NCI-H1092 treated with DMSO at 0.1 percent for 48 hours (cell line): ENCODE data around the gene SERPINB8.

Experiments
- DNase-seq: peaks from one replicate; lab custom pipeline; 2025; lab: John Stamatoyannopoulos, UW

The SERPINB8 gene

DNA sequence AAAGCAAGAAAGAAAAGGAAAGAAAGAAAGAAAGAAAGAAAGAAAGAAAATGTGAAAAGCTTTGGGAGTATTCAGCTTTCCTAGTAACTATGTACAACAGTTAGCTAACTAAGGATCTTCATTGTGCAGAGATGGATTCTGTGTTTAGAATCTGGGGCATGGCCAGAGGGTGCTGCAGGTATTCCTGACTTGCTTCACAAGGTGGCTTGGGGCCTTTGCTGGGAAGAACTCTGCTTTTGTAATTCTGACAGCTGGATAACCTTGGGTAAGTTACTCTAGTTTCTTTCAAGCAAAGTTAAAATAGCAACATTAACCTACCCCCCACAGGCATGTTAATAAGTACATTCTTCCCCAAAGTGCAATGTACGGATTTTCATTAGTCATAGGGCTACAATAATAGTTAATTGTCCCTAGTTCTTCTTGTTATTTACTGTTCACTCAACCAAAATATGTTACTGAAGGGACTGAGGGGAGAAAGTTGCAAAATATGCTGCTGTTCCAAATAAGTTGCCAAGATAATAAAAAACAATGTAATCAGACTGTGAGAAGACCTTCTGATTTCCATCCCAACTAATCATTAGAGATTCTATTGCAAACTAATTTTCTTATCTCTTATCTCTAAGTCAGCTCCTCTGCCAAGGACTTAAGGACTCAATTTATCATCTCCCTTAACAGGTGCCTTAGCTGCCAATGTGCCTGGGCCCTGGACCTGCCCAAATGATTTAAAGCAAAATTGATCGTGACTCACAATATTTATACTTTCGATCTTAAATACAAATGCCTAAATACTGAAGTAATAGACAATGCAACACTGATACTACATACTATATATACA lies 50.3 kb downstream of the SERPINB8 start:
- DNase-seq = no peak

DNA sequence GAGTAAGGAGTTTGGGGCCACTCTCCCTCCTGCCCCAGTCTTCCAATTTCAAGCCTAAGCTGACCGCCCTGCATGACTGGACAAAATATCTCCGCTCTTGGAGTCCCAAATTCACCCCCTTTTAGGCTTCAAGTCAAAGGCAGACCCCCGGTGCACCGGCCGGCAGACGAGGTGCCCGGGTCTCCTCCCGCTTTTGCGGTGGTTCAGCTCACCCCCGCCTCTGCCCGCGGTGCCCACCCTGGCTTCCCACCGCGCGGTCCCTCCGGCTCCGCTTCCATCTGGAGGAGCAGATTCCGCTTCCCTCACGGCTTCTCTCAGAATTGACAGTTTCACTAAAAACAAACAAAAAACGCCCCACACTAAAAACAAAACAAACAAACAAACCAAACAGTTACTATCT lies 56.5 kb downstream of the SERPINB8 start:
- no peak for DNase-seq

DNA sequence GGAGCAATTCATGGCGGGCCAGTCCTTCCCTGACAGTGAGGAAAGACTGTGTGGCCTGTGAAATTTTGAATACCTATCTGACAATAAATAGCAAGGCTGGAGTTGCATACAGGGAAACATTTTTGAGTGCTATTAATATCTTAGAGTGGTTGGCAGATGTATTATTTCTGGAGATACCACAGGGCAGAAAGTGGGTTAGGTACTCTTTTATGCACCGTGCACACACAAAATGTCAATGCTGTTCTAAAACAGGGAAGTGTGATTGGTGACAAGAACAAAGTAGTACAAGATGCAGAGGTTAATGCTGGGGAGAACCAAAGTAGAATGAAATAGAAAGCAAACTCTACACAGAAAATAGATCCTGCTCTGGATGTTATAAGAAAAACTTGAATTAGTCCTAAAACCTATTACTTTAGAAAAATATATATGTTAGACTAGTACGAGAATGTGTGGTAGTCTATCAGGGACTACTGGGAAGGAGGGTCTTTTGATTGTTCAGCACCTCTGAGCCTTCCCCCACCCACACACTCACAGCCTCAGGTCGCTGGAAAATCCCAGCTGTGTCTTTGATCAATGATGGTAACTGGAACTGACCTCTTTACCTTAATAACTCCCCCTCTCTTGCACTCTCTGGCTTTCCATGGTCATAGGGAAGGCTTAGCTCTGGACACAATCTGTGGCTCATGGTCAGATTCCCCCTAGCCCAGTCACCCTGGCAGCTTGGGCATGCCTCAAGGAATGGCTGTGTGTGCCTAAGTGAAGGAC lies 58.2 kb downstream of the SERPINB8 start:
- no peak for DNase-seq

DNA sequence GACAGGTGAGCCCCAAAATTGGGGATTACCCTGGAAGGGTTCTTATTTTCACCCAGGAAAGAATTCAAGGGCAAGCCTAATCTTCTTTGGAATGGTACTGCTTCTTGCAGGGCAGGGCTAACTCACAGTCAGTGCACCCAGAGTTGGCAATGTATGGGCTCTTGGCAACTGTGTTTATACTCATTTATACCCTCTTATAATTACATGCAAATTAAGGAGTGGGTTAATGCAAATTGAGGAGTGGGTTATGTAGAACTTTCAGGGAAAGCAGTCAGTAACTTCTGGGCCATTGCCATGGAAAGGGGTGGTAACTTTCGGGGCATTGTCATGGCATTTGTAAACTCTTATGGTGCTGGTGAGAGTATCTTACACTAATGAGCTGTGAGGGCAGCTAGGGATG lies 59.2 kb downstream of the SERPINB8 start:
- no peak for DNase-seq

DNA sequence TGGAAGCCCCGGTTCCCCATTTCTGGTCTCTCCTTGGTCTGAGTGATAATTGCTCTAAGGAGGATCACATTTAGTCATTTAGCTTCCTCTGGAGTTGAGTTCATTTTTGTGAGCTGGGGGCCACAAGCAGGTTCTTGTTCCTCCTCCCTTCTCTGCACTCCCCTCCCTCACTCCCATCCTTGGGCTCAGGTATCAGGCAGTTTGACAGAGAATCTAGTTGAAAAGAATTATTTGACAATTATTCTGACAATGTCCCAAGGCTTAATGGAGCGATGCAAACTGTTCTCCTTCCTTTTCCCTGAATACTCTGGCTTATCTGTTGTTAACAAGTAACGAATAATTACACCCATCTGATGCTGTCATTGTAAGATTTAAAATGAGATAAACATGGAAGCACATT lies 61.5 kb downstream of the SERPINB8 start:
- no peak for DNase-seq

DNA sequence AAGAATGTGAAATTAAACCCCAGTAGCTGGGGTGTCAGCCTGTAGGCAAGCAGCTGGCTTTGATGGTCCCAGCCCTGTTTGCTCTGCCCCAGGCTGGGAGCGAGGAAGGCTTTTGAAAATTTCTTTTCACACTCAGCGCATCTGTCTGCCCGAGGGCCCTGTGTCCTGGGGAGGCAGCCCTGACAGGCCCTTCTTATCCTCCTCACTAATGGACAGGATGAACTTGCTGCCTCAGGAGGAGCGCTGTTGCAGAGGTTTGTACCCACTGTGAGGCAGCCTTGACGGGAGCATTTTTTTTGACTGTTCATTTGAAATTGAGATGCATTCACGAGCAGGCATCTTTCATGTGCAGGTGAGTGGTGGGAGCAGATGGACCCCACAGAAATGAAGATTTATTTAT lies 62.4 kb downstream of the SERPINB8 start:
- DNase-seq = no peak

DNA sequence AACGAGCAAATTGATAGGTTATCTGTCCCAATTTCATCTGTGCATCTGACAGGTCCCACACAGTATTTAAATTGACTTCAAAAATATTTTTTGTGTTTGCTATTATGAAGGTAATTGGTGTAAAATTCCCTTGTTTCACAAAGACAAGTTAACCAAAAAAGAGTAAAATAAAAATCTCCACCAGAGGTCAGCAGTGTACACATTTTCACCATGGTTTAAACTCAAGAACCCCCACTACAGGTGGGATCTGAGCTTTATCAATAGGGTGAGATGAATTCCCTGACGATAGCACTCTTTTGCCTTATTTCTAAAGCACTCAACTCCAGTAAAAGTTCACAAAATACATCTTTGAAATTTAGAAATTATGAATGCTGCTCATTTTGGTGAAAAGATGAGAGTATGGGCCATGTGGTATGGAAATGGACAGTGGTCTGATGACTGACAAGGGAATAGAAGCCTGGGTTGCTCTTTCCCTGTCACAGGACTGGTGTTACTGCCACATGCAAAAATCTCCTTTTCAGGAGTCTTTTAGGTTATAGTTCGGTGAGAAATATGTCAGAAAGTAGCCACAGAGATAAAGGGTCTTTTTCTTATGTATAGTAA lies 68.0 kb downstream of the SERPINB8 start:
- peak; percentile 69 for DNase-seq
